PC-9 (cell line): Measurements from ENCODE around the gene DSTYK.

Source experiments
- EZH2 ChIP-seq: fragments of 200-600 bp; sonication (generic); IDR thresholded peaks from 2 replicates; pipeline ENCODE4 v1.8.0; 2017; ENCODE audit warnings: antibody characterized with exemption, low read depth
- TF ChIP-seq, protein P1 (sequence below): fragments of 200-600 bp; sonication (generic); conservative IDR thresholded peaks from 2 replicates; pipeline ENCODE4 v1.6.1; 2017; ENCODE audit warnings: mixed run types, antibody characterized with exemption, mild to moderate bottlenecking, moderate library complexity

DNA sequence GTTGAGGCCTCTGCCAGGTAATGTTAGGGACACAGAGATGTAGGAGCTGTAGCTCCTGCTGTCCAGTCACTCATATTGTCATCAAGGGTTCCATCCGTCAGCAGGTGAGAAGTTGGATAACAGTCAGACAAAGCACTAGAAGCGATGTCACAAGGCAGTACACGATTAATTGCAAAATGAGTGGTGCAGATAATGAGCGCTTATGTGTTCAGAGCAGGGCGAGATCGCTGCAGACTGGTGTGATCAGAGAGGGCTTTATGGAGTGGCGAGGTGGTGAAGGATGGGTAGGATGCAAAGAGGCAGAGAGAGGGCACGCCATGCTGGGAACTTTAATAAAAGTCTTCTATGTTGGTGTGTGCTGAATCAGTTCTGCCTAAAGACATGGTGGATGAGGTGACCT is 25.0 kb upstream of the DSTYK start:
- TF ChIP-seq, protein P1, sequence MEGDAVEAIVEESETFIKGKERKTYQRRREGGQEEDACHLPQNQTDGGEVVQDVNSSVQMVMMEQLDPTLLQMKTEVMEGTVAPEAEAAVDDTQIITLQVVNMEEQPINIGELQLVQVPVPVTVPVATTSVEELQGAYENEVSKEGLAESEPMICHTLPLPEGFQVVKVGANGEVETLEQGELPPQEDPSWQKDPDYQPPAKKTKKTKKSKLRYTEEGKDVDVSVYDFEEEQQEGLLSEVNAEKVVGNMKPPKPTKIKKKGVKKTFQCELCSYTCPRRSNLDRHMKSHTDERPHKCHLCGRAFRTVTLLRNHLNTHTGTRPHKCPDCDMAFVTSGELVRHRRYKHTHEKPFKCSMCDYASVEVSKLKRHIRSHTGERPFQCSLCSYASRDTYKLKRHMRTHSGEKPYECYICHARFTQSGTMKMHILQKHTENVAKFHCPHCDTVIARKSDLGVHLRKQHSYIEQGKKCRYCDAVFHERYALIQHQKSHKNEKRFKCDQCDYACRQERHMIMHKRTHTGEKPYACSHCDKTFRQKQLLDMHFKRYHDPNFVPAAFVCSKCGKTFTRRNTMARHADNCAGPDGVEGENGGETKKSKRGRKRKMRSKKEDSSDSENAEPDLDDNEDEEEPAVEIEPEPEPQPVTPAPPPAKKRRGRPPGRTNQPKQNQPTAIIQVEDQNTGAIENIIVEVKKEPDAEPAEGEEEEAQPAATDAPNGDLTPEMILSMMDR, result no peak
- TF ChIP-seq EZH2, result no peak
